Keratinocyte (primary cell): ENCODE measurements around the gene INTU.

Source experiments
- EZH2 ChIP-seq: IDR thresholded peaks from one replicate; pipeline ENCODE4 v1.6.1; 2012; ENCODE audit warnings: inconsistent platforms, mild to moderate bottlenecking, low read length, moderate library complexity
- TF ChIP-seq, protein P1 (sequence below), 3 experiments: IDR thresholded peaks in 1 of 3; conservative IDR thresholded peaks in 1 of 3; optimal IDR thresholded peaks in 1 of 3; 2 replicates in 2 of 3; 3 replicates in 1 of 3; pipeline versions ENCODE3 to v1.5.1; 2011; ENCODE audit warnings: low read length in 3 of 3, mild to moderate bottlenecking in 3 of 3, moderate library complexity in 2 of 3, control low read depth in 1 of 3, inconsistent platforms in 1 of 3; ENCODE audit not compliant: insufficient read depth in 2 of 3; ENCODE audit errors: extremely low read depth in 1 of 3

- TF ChIP-seq, protein P1, sequence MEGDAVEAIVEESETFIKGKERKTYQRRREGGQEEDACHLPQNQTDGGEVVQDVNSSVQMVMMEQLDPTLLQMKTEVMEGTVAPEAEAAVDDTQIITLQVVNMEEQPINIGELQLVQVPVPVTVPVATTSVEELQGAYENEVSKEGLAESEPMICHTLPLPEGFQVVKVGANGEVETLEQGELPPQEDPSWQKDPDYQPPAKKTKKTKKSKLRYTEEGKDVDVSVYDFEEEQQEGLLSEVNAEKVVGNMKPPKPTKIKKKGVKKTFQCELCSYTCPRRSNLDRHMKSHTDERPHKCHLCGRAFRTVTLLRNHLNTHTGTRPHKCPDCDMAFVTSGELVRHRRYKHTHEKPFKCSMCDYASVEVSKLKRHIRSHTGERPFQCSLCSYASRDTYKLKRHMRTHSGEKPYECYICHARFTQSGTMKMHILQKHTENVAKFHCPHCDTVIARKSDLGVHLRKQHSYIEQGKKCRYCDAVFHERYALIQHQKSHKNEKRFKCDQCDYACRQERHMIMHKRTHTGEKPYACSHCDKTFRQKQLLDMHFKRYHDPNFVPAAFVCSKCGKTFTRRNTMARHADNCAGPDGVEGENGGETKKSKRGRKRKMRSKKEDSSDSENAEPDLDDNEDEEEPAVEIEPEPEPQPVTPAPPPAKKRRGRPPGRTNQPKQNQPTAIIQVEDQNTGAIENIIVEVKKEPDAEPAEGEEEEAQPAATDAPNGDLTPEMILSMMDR (optimal IDR thresholded peaks at IDR 0.05 in 1 of 3, IDR thresholded peaks at IDR 0.05 in 1 of 3, conservative IDR thresholded peaks at IDR 0.05 in 1 of 3; ENCODE audit: extremely low read depth in 1 of 3, insufficient read depth in 2 of 3, low read length in 3 of 3), result no peak
- no peak for TF ChIP-seq EZH2
These were observed 108.5 kb downstream of the INTU start for GRCh38 chr4:127741247-127741646.
